ENCODE measurements around the gene ZNF486. TPM values are rescaled to one million over a fixed set of nuclear protein-coding genes. Genes with fewer than 3 reads are reported as not detected.
A peak's percentile ranks its signal among the peaks of the same experiment; 100 is the strongest.
"Not testable (repeated sequence)": the region's sequence is repeated elsewhere in the genome, so short reads cannot be mapped to it uniquely, and the experiment has no call there.

ZNF486 gene
- total RNA-seq = 1 to 10 TPM; 1.3 to 8.8 (median 3.5) TPM

DNA sequence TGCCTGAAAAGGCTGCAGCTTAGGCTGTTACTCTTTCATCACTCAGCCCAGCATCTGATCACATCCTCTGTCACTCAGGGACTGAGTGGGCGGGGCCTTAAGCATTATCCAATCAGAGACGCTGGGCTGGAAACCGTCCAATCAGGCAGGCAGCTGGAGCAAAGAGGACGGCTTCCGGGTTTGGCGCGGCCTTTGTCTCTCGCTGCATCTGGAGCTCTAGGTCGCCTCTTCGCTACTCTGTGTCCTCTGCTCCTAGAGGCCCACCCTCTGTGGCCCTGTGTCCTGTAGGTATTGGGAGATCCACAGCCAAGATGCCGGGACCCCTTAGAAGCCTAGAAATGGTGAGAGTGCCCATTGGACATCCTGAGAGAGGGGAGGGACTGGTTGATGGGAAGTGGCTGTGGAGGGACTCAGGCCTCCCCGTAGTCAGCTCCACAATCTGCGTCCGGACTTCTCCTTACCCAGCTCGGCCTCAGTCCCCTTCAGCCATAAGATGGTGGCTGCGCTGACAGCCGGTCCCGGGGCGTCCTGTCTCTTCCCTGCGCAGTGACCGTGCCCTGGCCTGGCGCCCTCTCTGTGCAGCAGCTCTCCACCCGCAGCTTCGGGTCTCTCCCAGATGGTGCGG lies at the start of gene ZNF486:
Gene ZNF486, plus strand, starts transcription at position 195 of the 625 bp plus-strand sequence. Its CDS starts 117 bp downstream, at position 312.
- no peaks in the 10 kb centered on the region for H3K27me3 ChIP-seq
- H3K36me3 ChIP-seq = peaks cover 0 to 15% (median 0%) of the 10 kb centered on the region in 3 donors
- 1% methylated on average over 10 to 23 of the region's 25 CpGs for WGBS, 2 donors
- intact Hi-C loops (cut with DNase I) = no loop called here
- DNase-seq = peak; percentile 75
- peak within 1 kb of the TSS; percentile 46 to 85 (median 70) for H3K4me3 ChIP-seq
- H3K27ac ChIP-seq = peak within 1 kb of the TSS; percentile 64 to 87 (median 76)
- peaks cover 0 to 18% (median 0%) of the 10 kb centered on the region in 3 donors for H3K4me1 ChIP-seq
- TF ChIP-seq, protein P1, sequence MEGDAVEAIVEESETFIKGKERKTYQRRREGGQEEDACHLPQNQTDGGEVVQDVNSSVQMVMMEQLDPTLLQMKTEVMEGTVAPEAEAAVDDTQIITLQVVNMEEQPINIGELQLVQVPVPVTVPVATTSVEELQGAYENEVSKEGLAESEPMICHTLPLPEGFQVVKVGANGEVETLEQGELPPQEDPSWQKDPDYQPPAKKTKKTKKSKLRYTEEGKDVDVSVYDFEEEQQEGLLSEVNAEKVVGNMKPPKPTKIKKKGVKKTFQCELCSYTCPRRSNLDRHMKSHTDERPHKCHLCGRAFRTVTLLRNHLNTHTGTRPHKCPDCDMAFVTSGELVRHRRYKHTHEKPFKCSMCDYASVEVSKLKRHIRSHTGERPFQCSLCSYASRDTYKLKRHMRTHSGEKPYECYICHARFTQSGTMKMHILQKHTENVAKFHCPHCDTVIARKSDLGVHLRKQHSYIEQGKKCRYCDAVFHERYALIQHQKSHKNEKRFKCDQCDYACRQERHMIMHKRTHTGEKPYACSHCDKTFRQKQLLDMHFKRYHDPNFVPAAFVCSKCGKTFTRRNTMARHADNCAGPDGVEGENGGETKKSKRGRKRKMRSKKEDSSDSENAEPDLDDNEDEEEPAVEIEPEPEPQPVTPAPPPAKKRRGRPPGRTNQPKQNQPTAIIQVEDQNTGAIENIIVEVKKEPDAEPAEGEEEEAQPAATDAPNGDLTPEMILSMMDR (IDR thresholded peaks at IDR 0.05) = no peak
- TF ChIP-seq POLR2A (IDR thresholded peaks at IDR 0.05) = peak in 2 of 4 donors; percentile 42 to 54
- H3K9me3 ChIP-seq = peaks cover 0 to 8% (median 0%) of the 10 kb centered on the region in 3 donors

DNA sequence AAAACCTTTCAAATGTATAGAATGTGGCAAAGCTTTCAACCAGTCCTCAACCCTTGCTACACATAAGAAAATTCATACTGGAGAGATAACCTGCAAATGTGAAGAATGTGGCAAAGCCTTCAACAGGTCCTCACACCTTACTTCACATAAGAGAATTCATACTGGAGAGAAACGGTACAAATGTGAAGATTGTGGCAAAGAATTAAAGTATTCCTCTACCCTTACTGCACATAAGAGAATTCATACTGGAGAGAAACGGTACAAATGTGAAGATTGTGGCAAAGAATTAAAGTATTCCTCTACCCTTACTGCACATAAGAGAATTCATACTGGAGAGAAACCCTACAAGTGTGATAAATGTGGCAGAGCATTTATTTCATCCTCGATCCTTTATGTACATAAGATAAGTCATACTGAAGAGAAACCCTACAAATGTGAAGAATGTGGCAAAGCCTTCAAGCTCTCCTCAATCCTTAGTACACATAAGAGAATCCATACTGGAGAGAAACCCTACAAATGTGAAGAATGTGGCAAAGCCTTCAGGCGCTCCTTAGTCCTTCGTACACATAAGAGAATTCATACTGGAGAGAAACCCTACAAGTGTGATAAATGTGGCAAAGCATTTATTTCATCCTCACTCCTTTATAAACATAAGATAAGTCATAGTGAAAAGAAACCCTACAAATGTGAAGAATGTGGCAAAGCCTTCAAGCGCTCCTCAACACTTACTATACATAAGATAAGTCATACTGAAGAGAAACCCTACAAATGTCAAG lies 48.8 kb upstream of the ZNF486 start:
- WGBS, 2 donors = 87 to 89% methylated on average over 6 of the region's 6 CpGs
- H3K27me3 ChIP-seq; intact Hi-C loops (cut with DNase I); H3K4me1 ChIP-seq; H3K4me3 ChIP-seq; H3K27ac ChIP-seq; DNase-seq: not testable (repeated sequence)
- Histone ChIP-seq H3K9me3 (peaks cover 5 to 99% (median 72%) of the 10 kb centered on the region in 3 donors), H3K36me3 (peaks cover 0 to 52% (median 0%) of the 10 kb centered on the region in 3 donors)

DNA sequence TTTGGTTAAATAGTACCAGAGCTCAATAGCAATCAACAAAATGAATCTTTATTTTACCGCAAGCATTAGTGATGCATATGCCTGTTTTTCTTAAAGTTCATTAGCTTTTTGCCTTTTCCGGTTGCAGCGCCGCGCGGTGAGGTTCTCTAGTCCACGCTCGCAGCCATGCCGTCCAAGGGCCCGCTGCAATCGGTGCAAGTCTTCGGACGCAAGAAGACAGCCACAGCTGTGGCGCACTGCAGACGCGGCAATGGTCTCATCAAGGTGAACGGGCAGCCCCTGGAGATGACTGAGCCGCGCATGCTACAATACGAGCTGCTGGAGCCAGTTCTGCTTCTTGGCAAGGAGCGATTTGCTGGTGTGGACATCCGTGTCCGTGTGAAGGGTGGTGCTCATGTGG lies 42.1 kb upstream of the ZNF486 start:
- TF ChIP-seq, protein P1 (IDR thresholded peaks at IDR 0.05) = no peak
- no peak for TF ChIP-seq POLR2A (IDR thresholded peaks at IDR 0.05)
- 94 to 96% methylated on average over 18 to 19 of the region's 23 CpGs for WGBS, 2 donors
- H3K27me3 ChIP-seq = no peaks in the 10 kb centered on the region
- H3K4me1 ChIP-seq = no peaks in the 10 kb centered on the region
- no peak overlapping the region for H3K4me3 ChIP-seq
- intact Hi-C loops (cut with DNase I) = no loop called here
- H3K9me3 ChIP-seq = peaks cover 0 to 93% (median 38%) of the 10 kb centered on the region in 3 donors
- H3K27ac ChIP-seq = no peak overlapping the region
- peaks cover 0 to 35% (median 0%) of the 10 kb centered on the region in 3 donors for H3K36me3 ChIP-seq
- DNase-seq = no peak

DNA sequence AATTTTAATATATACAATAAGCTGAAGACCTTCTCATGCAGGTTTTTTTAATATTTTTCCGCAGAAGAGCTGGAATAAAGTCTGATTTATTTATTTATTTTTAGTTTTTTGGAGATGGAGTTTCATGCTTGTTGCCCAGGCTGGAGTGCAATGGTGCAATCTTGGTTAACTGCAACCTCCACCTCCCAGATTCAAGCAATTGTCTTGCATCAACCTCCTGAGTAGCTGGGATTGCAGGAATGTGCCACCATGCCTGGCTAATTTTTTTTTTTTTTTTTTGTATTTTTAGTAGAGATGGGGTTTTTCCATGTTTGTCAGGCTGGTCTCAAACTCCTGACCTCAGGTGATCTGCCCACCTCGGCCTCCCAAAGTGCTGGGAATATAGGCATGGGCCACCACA lies 34.1 kb upstream of the ZNF486 start:
- WGBS, 2 donors = 63 to 67% methylated on average over 2 of the region's 2 CpGs
- peaks cover 0 to 69% (median 15%) of the 10 kb centered on the region in 3 donors for H3K9me3 ChIP-seq
- intact Hi-C loops (cut with DNase I) = not testable (repeated sequence)

DNA sequence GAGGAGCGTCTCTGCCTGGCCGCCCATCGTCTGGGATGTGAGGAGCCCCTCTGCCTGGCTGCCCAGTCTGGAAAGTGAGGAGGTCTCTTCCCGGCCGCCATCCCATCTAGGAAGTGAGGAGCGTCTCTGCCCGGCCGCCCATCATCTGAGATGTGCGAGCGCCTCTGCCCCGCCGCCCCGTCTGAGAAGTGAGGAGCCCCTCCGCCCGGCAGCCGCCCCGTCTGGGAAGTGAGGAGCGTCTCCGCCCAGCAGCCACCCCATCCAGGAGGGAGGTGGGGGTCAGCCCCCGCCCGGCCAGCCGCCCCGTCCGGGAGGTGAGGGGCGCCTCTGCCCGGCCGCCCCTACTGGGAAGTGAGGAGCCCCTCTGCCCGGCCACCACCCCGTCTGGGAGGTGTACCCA lies 29.3 kb upstream of the ZNF486 start:
- H3K4me3 ChIP-seq; H3K27me3 ChIP-seq; H3K4me1 ChIP-seq; intact Hi-C loops (cut with DNase I); H3K27ac ChIP-seq; DNase-seq; H3K36me3 ChIP-seq: not testable (repeated sequence)
- no CpG with 5 or more reads among the region's 29 CpGs for whole genome bisulfite sequencing, 2 donors
- peaks cover 0 to 49% (median 11%) of the 10 kb centered on the region in 3 donors for H3K9me3 ChIP-seq

More for the DNA sequence above, 34.1 kb upstream of the ZNF486 start:
- H3K36me3 ChIP-seq, H3K4me3 ChIP-seq, DNase-seq, H3K27ac ChIP-seq, H3K4me1 ChIP-seq, H3K27me3 ChIP-seq: not testable (repeated sequence)

DNA sequence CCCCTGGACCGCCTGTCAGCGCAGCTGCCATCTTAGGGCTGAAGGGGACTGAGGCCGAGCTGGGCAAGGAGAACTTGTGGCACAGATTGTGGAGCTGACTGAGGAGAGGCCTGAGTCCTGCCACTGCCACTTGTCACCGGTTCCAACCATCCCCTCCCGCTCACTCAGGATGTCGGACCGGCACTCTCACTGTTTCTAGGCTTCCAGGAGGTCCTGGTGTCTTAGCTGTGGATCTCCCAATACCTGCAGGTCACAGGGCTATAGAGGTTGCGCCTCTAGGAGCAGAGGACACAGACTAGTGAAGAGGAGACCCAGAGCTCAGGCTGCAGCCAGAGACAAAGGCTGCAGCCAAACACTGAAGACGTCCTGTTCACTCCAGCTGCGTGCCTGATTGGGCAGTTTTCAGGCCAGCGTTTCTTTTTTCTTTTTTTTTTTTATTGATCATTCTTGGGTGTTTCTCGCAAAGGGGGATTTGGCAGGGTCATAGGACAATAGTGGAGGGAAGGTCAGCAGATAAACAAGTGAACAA lies 15.3 kb upstream of the ZNF486 start:
- Histone ChIP-seq H3K36me3 (no peaks in the 10 kb centered on the region), H3K9me3 (peaks cover 0 to 19% (median 0%) of the 10 kb centered on the region in 3 donors), H3K27ac (no peak overlapping the region), H3K4me3 (no peak overlapping the region), H3K27me3 (no peaks in the 10 kb centered on the region), H3K4me1 (no peaks in the 10 kb centered on the region)
- 65 to 78% methylated on average over 8 to 10 of the region's 12 CpGs for WGBS, 2 donors
- DNase-seq = no peak
- TF ChIP-seq POLR2A (IDR thresholded peaks at IDR 0.05) = no peak
- intact Hi-C loops (cut with DNase I) = no loop called here

DNA sequence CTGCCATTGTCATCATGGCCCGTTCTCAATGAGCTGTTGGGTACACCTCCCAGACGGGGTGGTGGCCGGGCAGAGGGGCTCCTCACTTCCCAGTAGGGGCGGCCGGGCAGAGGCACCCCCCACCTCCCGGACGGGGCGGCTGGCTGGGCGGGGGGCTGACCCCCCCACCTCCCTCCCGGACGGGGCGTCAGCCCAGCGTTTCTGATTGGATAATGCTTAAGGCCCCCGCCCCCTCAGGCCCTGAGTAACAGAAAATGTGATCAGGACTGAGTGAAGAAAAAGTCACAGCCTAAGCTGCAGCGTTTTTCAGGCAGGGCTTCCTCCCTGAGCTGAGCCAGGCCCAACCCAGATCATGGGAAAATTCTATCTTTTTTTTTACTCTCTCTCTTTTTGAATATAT lies 14.5 kb upstream of the ZNF486 start:
- H3K9me3 ChIP-seq = peaks cover 0 to 19% (median 0%) of the 10 kb centered on the region in 3 donors
- H3K27ac ChIP-seq; H3K27me3 ChIP-seq; H3K36me3 ChIP-seq; H3K4me1 ChIP-seq; H3K4me3 ChIP-seq; intact Hi-C loops (cut with DNase I); DNase-seq: not testable (repeated sequence)
- 44 to 55% methylated on average over 1 to 3 of the region's 15 CpGs for WGBS, 2 donors

Measured in esophagus squamous epithelium (tissue), 5 donors.